Activated T-cell treated with anti-CD3 and anti-CD28 coated beads for 4 hours (primary cell): Measurements from ENCODE around the gene OPN1SW.

Experiments
- DNase-seq: peaks from one replicate; pipeline ENCODE4 v3.0.0-alpha.2; 2020

OPN1SW gene

DNA sequence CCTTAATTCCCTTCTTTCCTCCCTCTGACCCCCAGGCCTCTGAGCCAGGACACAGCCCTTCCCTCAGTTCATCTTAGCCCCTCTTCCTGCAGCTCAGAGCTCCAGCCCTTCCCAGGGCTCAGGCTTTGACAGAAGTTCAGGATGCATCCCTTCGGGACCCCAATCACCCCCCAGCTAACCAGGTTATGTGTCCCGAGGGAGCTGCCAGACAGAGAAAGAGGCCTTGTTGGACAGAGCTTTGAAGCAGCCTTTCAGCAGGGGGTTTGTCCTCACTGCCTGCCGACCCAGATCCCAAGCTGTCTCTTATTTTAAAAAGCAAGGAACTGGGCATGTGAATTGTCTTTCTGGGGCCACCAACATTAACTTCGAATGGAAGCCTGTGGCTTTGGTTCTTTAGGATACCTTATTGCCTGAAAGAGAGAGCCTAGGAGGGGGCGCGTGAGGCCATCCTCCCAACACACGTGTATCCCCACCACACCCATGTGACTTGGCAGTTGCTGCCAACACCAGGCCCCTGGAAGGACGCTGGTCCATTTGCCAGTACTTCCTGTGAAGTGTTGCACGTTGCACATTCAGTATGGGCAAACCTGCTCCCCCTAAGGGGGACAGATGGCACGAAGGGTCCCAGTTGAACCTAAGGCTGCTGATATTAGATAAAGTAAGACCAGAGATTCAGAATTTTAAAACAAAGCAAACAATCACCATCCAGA is 17.0 kb upstream of the OPN1SW start:
- no peak for DNase-seq

- no peak for DNase-seq
Observed at GRCh38 chr7:128791972-128792327, 16.4 kb upstream of the OPN1SW start.

DNA sequence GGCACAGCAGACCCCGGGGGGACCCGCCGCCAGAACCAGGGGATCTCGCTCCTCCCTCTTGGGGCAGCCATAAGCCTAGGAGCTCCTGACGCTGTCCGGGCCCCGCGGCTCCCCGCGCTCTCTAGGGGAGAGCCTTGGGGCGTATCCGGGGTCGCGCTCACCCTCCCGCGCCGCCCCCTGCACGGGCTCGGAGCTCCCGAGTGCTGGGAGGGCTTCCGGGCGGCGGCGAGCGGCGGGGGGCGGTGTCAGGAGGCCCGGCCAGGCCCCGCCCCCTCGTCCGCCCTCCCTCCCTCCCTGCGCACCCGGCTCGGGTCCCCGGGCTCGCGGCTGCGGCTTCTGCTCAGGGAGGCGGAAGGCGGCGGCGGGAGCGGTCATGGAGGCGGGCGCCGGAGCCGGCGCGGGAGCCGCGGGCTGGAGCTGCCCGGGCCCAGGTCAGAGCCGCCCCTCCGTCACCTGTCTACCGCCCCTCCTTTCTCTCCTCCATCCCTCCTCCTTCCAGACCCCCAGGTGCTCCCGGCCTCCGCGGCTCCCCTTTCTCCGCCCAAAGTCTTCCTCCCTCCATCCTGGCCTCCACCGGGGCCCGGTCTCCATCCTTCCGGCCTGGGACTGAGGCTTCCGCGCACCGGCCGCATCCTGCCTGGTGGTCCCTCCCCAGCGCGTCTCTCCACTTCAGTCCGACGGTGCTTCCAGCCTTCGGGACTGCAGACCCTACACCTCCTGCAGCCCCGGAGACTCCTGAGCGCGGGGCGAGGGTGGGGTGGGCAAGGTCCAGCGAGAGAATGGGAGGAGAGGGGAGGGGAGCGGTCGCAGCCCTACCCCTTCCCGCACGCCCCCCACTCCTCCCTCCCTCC is 15.8 kb upstream of the OPN1SW start, which contains the start of gene CCDC136:
CCDC136 (plus strand) TSS at position 848 of the 851 bp plus-strand sequence. CDS start 444 bp downstream, outside the sequence.
- peak; percentile 65 for DNase-seq

- no peak for DNase-seq
Observed at GRCh38 chr7:128790315-128791041, 14.9 kb upstream of the OPN1SW start.

- no peak for DNase-seq
Observed at GRCh38 chr7:128788446-128789412, 13.1 kb upstream of the OPN1SW start.

DNA sequence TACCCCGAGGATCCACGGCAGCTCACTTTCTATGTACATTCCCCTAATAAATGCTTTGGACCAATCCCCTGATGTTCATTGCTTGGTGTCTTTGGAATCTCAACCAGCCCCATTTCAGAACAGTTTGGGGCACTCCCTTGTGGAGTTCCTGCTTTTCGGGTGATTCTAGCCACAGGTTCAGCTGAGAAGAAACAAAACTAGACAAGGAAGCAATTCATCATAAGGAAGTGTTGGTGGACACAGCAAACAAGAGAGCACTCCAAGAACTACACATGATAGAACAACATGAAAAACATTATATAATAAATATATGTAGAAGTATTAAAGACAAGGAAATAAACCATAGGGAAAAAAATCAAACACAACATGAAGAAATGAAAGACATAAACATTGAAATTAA is 10.1 kb upstream of the OPN1SW start:
- no peak for DNase-seq

GRCh38 chr7:128783143-128783861 is 7.7 kb upstream of the OPN1SW start:
- no peak for DNase-seq

GRCh38 chr7:128781851-128782250 is 6.3 kb upstream of the OPN1SW start:
- DNase-seq: no peak

GRCh38 chr7:128781126-128781525 is 5.5 kb upstream of the OPN1SW start:
- no peak for DNase-seq

- DNase-seq: no peak
Observed at GRCh38 chr7:128778946-128779345, 3.4 kb upstream of the OPN1SW start.

- no peak for DNase-seq
Observed at GRCh38 chr7:128777156-128778123, 1.8 kb upstream of the OPN1SW start.

DNA sequence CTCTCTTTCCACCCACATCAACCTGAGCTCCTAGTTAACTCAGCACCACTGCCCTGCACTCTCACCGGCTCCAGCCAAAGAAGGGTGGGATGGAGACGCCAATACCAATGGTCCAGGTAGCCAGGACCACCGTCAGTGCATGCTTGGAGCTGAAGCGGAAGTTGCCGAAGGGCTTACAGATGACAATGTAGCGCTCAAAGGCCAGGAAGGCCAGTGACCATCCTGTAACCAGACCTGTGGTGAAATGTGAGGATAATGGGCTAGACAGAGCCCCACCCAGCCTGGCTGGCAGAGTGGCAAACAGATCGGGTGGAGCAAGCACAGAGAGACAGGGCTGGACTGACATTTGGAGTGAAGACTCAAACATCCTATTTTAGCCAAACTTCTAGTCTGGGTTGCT is 673 bp downstream of the OPN1SW start:
- no peak for DNase-seq

DNA sequence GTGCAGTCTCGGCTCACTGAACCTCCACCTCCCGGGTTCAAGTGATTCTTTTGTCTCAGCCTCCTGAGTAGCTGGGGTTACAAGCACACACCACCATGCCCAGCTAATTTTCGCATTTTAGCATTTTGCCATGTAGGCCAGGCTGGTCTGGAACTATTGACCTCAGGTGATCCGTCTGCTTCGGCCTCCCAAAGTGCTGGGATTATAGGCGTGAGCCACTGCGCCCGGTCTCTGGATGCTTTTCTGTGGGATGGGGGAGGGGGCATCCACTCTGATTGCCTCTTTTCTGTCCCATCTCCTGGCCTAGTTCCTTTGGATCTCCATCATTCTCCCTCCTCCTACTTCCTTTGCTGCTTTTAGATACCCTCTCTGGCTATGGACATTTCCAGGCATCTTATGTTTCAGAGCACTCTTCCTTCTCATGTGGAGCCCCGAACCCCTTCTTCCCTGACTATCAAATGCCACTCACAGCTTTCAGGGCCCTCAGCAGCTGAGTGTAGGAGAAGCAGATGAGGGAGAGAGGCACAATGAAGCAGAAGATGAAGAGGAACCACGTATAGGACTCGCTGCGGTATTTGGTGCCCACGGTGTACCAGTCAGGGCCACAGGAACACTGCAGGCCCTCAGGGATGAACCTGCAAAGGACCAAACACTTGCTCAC is 1.4 kb downstream of the OPN1SW start:
- DNase-seq: no peak

DNA sequence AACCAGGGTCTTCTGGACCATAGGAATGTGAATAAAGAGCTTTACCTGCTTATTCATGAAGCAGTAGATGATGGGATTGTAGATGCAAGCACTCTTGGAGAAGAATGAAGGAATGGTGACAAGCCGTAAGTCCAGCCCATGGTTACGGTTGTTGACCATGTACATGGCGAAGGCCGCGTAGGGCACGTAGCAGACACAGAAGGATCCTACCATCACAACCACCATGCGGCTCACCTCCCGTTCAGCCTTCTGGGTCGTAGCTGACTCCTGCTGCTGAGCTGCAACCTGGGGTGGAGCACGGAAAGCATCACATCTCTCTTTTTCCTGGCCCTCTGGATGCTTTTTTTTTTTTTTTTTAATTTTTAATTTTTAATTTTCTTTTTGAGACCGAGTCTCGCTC is 2.0 kb downstream of the OPN1SW start:
- DNase-seq: no peak

- no peak for DNase-seq
Observed at GRCh38 chr7:128770233-128770632, 5.4 kb downstream of the OPN1SW start.

- no peak for DNase-seq
Observed at GRCh38 chr7:128767475-128768110, 8.0 kb downstream of the OPN1SW start.

DNA sequence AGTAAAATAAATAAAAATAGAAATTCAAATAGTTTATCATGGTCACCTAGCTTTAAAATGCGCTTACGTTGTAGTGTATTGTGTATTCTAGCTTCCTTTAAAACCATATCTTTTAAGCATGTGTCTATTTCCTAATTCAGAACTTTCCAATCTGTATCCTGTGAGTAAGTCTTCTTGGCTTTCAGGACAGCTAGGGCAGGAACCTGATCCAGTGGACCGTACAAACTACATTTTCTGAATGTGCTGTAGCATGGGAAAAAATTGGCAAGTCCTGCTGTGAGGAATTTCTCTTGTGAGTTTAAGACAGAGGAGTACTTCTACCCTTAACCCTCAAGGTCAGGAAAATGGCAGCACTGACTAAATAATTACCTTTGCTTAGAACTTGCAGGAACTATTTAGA is 12.1 kb downstream of the OPN1SW start:
- DNase-seq: no peak

- no peak for DNase-seq
Observed at GRCh38 chr7:128759242-128759641, 16.4 kb downstream of the OPN1SW start.

- DNase-seq: no peak
Observed at GRCh38 chr7:128758553-128758952, 17.0 kb downstream of the OPN1SW start.
